A673 (cell line): ENCODE measurements around the gene EPS8.

Experiments
- EZH2 ChIP-seq: fragments of 200-600 bp; sonication (generic); IDR thresholded peaks from 2 replicates; pipeline ENCODE4 v1.6.1; 2017; ENCODE audit warnings: borderline replicate concordance, low read depth, mild to moderate bottlenecking, mixed read lengths, antibody characterized with exemption, low read length; ENCODE audit not compliant: poor library complexity, severe bottlenecking
- TF ChIP-seq, protein P1 (sequence below): fragments of 300-800, 200-600 bp; sonication (generic); conservative IDR thresholded peaks from 2 replicates; pipeline ENCODE4 v1.5.1; 2017; ENCODE audit warnings: low read depth, mild to moderate bottlenecking, antibody characterized with exemption, low read length, moderate library complexity, mixed read lengths

- TF ChIP-seq EZH2: no peak
- TF ChIP-seq, protein P1, sequence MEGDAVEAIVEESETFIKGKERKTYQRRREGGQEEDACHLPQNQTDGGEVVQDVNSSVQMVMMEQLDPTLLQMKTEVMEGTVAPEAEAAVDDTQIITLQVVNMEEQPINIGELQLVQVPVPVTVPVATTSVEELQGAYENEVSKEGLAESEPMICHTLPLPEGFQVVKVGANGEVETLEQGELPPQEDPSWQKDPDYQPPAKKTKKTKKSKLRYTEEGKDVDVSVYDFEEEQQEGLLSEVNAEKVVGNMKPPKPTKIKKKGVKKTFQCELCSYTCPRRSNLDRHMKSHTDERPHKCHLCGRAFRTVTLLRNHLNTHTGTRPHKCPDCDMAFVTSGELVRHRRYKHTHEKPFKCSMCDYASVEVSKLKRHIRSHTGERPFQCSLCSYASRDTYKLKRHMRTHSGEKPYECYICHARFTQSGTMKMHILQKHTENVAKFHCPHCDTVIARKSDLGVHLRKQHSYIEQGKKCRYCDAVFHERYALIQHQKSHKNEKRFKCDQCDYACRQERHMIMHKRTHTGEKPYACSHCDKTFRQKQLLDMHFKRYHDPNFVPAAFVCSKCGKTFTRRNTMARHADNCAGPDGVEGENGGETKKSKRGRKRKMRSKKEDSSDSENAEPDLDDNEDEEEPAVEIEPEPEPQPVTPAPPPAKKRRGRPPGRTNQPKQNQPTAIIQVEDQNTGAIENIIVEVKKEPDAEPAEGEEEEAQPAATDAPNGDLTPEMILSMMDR: no peak
These were observed 126.7 kb downstream of the EPS8 start for GRCh38 chr12:15662303-15662980.
